ENCODE data around the gene LRRC63.
"Not testable (repeated sequence)": the region's sequence is repeated elsewhere in the genome, so short reads cannot be mapped to it uniquely, and the experiment has no call there.

LRRC63 gene

GRCh38 chr13:46210362-46211083 lies 1.2 kb upstream of the LRRC63 start:
- Histone ChIP-seq H3K4me1 (ENCODE audit: control insufficient read depth, insufficient read depth, low read length) (no peaks in the 10 kb centered on the region), H3K4me3 (ENCODE audit: low read depth, low read length) (no peak overlapping the region), H3K9ac (ENCODE audit: low read depth, low read length) (no peak overlapping the region), H3K36me3 (ENCODE audit: control insufficient read depth, insufficient read depth, low read length) (no peaks in the 10 kb centered on the region), H3K27me3 (ENCODE audit: control insufficient read depth, insufficient read depth, low read length) (peaks cover 26% of the 10 kb centered on the region), H3K9me3 (ENCODE audit: control insufficient read depth, insufficient read depth, low read length) (no peaks in the 10 kb centered on the region)

- Histone ChIP-seq H3K9ac (ENCODE audit: low read depth, low read length) (no peak overlapping the region), H3K27me3 (ENCODE audit: control insufficient read depth, insufficient read depth, low read length) (peaks cover 26% of the 10 kb centered on the region), H3K9me3 (ENCODE audit: control insufficient read depth, insufficient read depth, low read length) (no peaks in the 10 kb centered on the region), H3K4me1 (ENCODE audit: control insufficient read depth, insufficient read depth, low read length) (no peaks in the 10 kb centered on the region), H3K36me3 (ENCODE audit: control insufficient read depth, insufficient read depth, low read length) (no peaks in the 10 kb centered on the region), H3K4me3 (ENCODE audit: low read depth, low read length) (peak overlapping the region; percentile 76)
Measured at GRCh38 chr13:46211116-46211482, 629 bp upstream of the LRRC63 start.

GRCh38 chr13:46213242-46213641 lies 1.5 kb downstream of the LRRC63 start:
- H3K9ac ChIP-seq (ENCODE audit: low read depth, low read length) = no peak overlapping the region
- H3K27me3 ChIP-seq (ENCODE audit: control insufficient read depth, insufficient read depth, low read length) = peaks cover 26% of the 10 kb centered on the region
- no peaks in the 10 kb centered on the region for H3K36me3 ChIP-seq (ENCODE audit: control insufficient read depth, insufficient read depth, low read length)
- H3K9me3 ChIP-seq (ENCODE audit: control insufficient read depth, insufficient read depth, low read length) = no peaks in the 10 kb centered on the region
- H3K4me3 ChIP-seq (ENCODE audit: low read depth, low read length) = no peak overlapping the region
- H3K4me1 ChIP-seq (ENCODE audit: control insufficient read depth, insufficient read depth, low read length) = no peaks in the 10 kb centered on the region

- H3K27me3 ChIP-seq (ENCODE audit: control insufficient read depth, insufficient read depth, low read length) = peaks cover 26% of the 10 kb centered on the region
- H3K36me3 ChIP-seq (ENCODE audit: control insufficient read depth, insufficient read depth, low read length); H3K9ac ChIP-seq (ENCODE audit: low read depth, low read length); H3K4me1 ChIP-seq (ENCODE audit: control insufficient read depth, insufficient read depth, low read length); H3K9me3 ChIP-seq (ENCODE audit: control insufficient read depth, insufficient read depth, low read length); H3K4me3 ChIP-seq (ENCODE audit: low read depth, low read length): not testable (repeated sequence)
Measured at GRCh38 chr13:46214741-46215140, 3.0 kb downstream of the LRRC63 start.

- H3K4me3 ChIP-seq (ENCODE audit: low read depth, low read length); H3K9me3 ChIP-seq (ENCODE audit: control insufficient read depth, insufficient read depth, low read length): not testable (repeated sequence)
Measured at GRCh38 chr13:46220234-46220633, 8.5 kb downstream of the LRRC63 start.

GRCh38 chr13:46229251-46229650 lies 17.5 kb downstream of the LRRC63 start:
- H3K9ac ChIP-seq (ENCODE audit: low read depth, low read length) = no peak overlapping the region
- H3K4me1 ChIP-seq (ENCODE audit: control insufficient read depth, insufficient read depth, low read length) = no peaks in the 10 kb centered on the region
- no peaks in the 10 kb centered on the region for H3K27me3 ChIP-seq (ENCODE audit: control insufficient read depth, insufficient read depth, low read length)
- H3K4me3 ChIP-seq (ENCODE audit: low read depth, low read length) = no peak overlapping the region
- no peaks in the 10 kb centered on the region for H3K9me3 ChIP-seq (ENCODE audit: control insufficient read depth, insufficient read depth, low read length)
- H3K36me3 ChIP-seq (ENCODE audit: control insufficient read depth, insufficient read depth, low read length) = no peaks in the 10 kb centered on the region

More at GRCh38 chr13:46220234-46220633, 8.5 kb downstream of the LRRC63 start:
- H3K36me3 ChIP-seq (ENCODE audit: control insufficient read depth, insufficient read depth, low read length); H3K27me3 ChIP-seq (ENCODE audit: control insufficient read depth, insufficient read depth, low read length); H3K9ac ChIP-seq (ENCODE audit: low read depth, low read length); H3K4me1 ChIP-seq (ENCODE audit: control insufficient read depth, insufficient read depth, low read length): not testable (repeated sequence)

- H3K4me1 ChIP-seq (ENCODE audit: control insufficient read depth, insufficient read depth, low read length) = no peaks in the 10 kb centered on the region
Measured at GRCh38 chr13:46232281-46232680, 20.6 kb downstream of the LRRC63 start.

GRCh38 chr13:46235286-46235685 lies 23.6 kb downstream of the LRRC63 start:
- Histone ChIP-seq H3K4me3 (ENCODE audit: low read depth, low read length) (no peak overlapping the region), H3K9ac (ENCODE audit: low read depth, low read length) (no peak overlapping the region), H3K9me3 (ENCODE audit: control insufficient read depth, insufficient read depth, low read length) (no peaks in the 10 kb centered on the region), H3K4me1 (ENCODE audit: control insufficient read depth, insufficient read depth, low read length) (no peaks in the 10 kb centered on the region), H3K36me3 (ENCODE audit: control insufficient read depth, insufficient read depth, low read length) (no peaks in the 10 kb centered on the region), H3K27me3 (ENCODE audit: control insufficient read depth, insufficient read depth, low read length) (no peaks in the 10 kb centered on the region)

More at GRCh38 chr13:46232281-46232680, 20.6 kb downstream of the LRRC63 start:
- Histone ChIP-seq H3K9me3 (ENCODE audit: control insufficient read depth, insufficient read depth, low read length) (no peaks in the 10 kb centered on the region), H3K36me3 (ENCODE audit: control insufficient read depth, insufficient read depth, low read length) (no peaks in the 10 kb centered on the region), H3K9ac (ENCODE audit: low read depth, low read length) (no peak overlapping the region), H3K27me3 (ENCODE audit: control insufficient read depth, insufficient read depth, low read length) (no peaks in the 10 kb centered on the region), H3K4me3 (ENCODE audit: low read depth, low read length) (no peak overlapping the region)

GRCh38 chr13:46265292-46265691 lies 53.6 kb downstream of the LRRC63 start:
- Histone ChIP-seq H3K4me1 (ENCODE audit: control insufficient read depth, insufficient read depth, low read length) (no peaks in the 10 kb centered on the region), H3K4me3 (ENCODE audit: low read depth, low read length) (no peak overlapping the region), H3K36me3 (ENCODE audit: control insufficient read depth, insufficient read depth, low read length) (no peaks in the 10 kb centered on the region), H3K9me3 (ENCODE audit: control insufficient read depth, insufficient read depth, low read length) (no peaks in the 10 kb centered on the region), H3K9ac (ENCODE audit: low read depth, low read length) (no peak overlapping the region), H3K27me3 (ENCODE audit: control insufficient read depth, insufficient read depth, low read length) (no peaks in the 10 kb centered on the region)

GRCh38 chr13:46267166-46267565 lies 55.4 kb downstream of the LRRC63 start:
- no peaks in the 10 kb centered on the region for H3K27me3 ChIP-seq (ENCODE audit: control insufficient read depth, insufficient read depth, low read length)
- no peaks in the 10 kb centered on the region for H3K9me3 ChIP-seq (ENCODE audit: control insufficient read depth, insufficient read depth, low read length)
- H3K9ac ChIP-seq (ENCODE audit: low read depth, low read length) = no peak overlapping the region
- no peaks in the 10 kb centered on the region for H3K36me3 ChIP-seq (ENCODE audit: control insufficient read depth, insufficient read depth, low read length)
- no peak overlapping the region for H3K4me3 ChIP-seq (ENCODE audit: low read depth, low read length)
- peaks cover 2% of the 10 kb centered on the region for H3K4me1 ChIP-seq (ENCODE audit: control insufficient read depth, insufficient read depth, low read length)

- no peaks in the 10 kb centered on the region for H3K27me3 ChIP-seq (ENCODE audit: control insufficient read depth, insufficient read depth, low read length)
- no peaks in the 10 kb centered on the region for H3K9me3 ChIP-seq (ENCODE audit: control insufficient read depth, insufficient read depth, low read length)
- H3K9ac ChIP-seq (ENCODE audit: low read depth, low read length) = no peak overlapping the region
- peaks cover 2% of the 10 kb centered on the region for H3K4me1 ChIP-seq (ENCODE audit: control insufficient read depth, insufficient read depth, low read length)
- H3K4me3 ChIP-seq (ENCODE audit: low read depth, low read length) = no peak overlapping the region
- no peaks in the 10 kb centered on the region for H3K36me3 ChIP-seq (ENCODE audit: control insufficient read depth, insufficient read depth, low read length)
Measured at GRCh38 chr13:46270416-46270815, 58.7 kb downstream of the LRRC63 start.

- Histone ChIP-seq H3K4me1 (ENCODE audit: control insufficient read depth, insufficient read depth, low read length) (peaks cover 8% of the 10 kb centered on the region), H3K4me3 (ENCODE audit: low read depth, low read length) (no peak overlapping the region), H3K36me3 (ENCODE audit: control insufficient read depth, insufficient read depth, low read length) (no peaks in the 10 kb centered on the region), H3K27me3 (ENCODE audit: control insufficient read depth, insufficient read depth, low read length) (no peaks in the 10 kb centered on the region), H3K9me3 (ENCODE audit: control insufficient read depth, insufficient read depth, low read length) (no peaks in the 10 kb centered on the region), H3K9ac (ENCODE audit: low read depth, low read length) (no peak overlapping the region)
Measured at GRCh38 chr13:46274094-46274698, 62.5 kb downstream of the LRRC63 start.
